Astrocyte of the spinal cord (primary cell): ENCODE measurements around the gene DIAPH2.

Source experiments
- DNase-seq: peaks from one replicate; pipeline ENCODE4 v3.0.0; 2011; ENCODE audit warnings: low read depth, low spot score
- H3K4me3 ChIP-seq: 2 replicates; pipeline ENCODE4 v1.5.1; 2011; ENCODE audit warnings: low read depth, mild to moderate bottlenecking, low read length, moderate library complexity
- in situ Hi-C: cut with HindIII; loops from 2 replicates; pipeline ENCODE4 v1.10.0; 2017; ENCODE audit warnings: low sequenced_read_pairs
- TF ChIP-seq, protein P1 (sequence below): IDR thresholded peaks from 2 replicates; pipeline ENCODE4 v1.5.1; 2012; ENCODE audit warnings: low read depth, mild to moderate bottlenecking, low read length, inconsistent platforms

The DIAPH2 gene

DNA sequence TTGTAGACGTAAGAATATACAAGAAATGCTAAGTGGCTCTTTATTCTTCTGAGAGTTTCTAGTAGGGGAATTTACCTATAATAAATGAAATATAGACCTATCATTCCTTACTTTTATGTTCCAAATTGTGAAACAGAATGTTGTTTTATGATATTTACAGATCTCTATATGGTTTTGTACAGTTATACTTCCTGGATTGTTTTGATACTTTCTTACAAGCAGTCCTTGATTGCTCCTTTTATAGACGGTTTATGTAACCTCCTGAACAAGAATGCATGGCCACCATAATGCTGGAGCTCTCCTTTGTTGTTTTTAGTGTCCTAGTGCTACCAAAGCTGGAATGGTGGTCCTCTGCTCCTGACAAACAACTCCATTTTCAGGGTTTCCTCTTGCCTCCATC, 107.4 kb downstream of the DIAPH2 start:
- TF ChIP-seq, protein P1, sequence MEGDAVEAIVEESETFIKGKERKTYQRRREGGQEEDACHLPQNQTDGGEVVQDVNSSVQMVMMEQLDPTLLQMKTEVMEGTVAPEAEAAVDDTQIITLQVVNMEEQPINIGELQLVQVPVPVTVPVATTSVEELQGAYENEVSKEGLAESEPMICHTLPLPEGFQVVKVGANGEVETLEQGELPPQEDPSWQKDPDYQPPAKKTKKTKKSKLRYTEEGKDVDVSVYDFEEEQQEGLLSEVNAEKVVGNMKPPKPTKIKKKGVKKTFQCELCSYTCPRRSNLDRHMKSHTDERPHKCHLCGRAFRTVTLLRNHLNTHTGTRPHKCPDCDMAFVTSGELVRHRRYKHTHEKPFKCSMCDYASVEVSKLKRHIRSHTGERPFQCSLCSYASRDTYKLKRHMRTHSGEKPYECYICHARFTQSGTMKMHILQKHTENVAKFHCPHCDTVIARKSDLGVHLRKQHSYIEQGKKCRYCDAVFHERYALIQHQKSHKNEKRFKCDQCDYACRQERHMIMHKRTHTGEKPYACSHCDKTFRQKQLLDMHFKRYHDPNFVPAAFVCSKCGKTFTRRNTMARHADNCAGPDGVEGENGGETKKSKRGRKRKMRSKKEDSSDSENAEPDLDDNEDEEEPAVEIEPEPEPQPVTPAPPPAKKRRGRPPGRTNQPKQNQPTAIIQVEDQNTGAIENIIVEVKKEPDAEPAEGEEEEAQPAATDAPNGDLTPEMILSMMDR, result no peak
- H3K4me3 ChIP-seq, result no peak overlapping the region
- no peak for DNase-seq
- in situ Hi-C loops, result no loop called here

DNA sequence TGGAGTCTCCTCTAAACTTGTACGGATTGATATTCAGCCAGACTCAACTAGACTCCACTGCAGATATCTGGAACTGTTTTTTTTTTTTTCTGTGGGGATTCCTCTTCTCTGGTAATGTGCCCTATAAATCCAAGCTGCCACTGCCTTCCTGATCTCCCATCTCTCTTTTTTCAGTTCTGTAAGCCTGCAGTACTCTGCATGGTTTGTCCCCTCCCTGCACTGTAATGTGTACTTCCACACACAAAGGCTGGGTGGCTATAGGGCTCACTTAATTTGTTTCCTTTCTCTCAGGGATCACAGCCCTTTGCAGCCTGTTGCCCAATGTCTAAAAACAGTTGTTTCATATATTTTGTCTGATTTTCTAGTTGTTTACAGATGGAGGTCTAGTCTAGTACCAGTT, 114.3 kb downstream of the DIAPH2 start:
- H3K4me3 ChIP-seq, result no peak overlapping the region
- DNase-seq, result no peak
- TF ChIP-seq, protein P1, result no peak
- in situ Hi-C loops, result no loop called here

DNA sequence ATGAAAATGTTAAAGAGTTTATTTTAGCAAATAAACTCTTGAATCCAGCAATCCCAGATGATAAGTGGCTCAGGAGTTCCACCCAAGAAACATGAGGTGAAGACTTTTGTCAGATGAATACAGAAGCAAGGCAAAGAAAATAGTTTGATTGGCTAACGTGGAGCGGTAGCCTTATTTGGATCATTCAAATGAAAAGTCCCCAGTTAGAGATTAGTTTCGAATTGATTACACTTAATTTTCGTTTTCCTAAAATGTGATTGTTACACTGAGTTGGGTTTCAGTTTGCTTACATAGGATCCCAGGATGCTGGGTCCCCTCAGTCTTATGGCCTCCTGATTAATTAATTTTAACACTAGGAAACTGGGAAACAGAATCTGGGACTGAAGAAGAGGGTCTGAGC, 122.7 kb downstream of the DIAPH2 start:
- H3K4me3 ChIP-seq, result no peak overlapping the region
- in situ Hi-C loops, result no loop called here
- TF ChIP-seq, protein P1, result no peak
- no peak for DNase-seq

DNA sequence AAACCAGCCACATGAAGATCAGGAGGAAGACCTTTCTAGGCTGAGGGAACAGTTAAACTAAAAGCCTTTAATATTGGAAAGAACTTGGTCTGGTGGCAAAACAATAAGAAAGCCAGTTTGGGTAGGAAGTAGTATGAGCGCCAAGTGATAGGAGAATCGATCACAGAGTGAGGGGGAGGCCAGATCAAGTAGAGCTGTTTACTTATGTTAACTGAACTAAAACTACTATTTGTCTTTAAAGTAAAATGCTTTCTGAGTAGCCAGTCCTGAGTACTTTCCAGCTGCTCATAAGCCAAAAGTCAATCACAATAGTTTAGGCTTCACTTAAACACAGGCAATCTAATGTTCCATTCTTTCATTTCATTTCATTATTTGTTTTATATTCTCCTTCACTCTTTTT, 136.3 kb downstream of the DIAPH2 start:
- TF ChIP-seq, protein P1, result no peak
- in situ Hi-C loops, result no loop called here
- H3K4me3 ChIP-seq, result no peak overlapping the region
- DNase-seq, result no peak

DNA sequence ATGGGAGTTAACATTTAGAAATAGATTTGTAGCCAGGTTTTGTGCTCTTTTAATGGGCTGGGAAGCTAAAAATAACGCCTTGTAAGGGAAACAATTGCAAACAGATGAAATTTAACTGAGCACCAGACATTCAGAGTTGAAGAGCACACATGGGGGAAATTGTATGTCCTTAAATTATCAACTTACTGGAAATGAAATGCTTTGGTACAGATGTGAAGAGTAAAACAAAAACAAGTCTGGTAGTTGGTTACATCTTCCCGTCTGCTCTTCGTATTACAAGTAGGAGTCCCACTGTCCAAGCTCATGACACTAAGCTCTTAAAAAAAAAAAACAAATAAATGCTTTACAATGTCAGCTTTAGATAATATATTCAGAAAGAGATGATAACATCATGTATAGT, 139.5 kb downstream of the DIAPH2 start:
- TF ChIP-seq, protein P1, result no peak
- H3K4me3 ChIP-seq, result no peak overlapping the region
- in situ Hi-C loops, result no loop called here
- no peak for DNase-seq

DNA sequence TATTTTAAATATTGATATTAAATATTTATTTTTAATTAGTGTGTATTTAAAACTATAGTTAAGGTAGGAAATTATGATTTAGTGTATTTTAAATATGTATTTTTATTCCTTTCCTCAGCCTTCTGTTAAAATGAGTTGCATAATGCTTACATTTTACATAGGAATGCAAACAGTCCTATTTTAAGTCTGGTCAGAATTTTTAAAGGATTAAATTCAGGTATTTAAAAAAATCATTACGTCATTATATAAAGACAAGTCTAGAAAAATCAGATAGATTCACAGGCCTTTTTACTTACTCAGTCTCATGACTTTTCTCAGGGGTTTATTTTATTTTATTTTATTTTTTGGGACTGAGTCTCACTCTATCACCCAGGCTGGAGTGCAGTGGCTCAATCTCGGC, 148.7 kb downstream of the DIAPH2 start:
- DNase-seq, result no peak
- in situ Hi-C loops, result no loop called here
- H3K4me3 ChIP-seq, result no peak overlapping the region
- TF ChIP-seq, protein P1, result no peak

DNA sequence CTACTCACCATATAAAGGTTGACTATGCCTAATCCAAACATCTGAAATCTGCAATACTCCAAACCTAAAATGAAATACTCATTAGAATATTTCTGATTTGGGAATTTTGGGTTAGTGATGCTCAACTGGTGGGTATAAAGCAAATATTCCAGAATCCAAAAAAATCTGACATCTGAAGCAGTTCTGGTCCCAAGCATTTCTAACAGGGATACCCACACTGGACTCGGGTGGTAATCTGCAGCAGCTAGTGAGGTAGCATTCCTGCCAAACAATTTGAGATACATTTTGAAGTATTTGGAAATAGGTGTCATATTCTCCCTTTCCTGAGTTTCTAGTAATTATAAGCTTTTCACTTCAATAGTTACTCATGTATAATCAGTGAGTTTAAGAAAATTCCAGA, 149.5 kb downstream of the DIAPH2 start:
- TF ChIP-seq, protein P1, result no peak
- no peak for DNase-seq
- in situ Hi-C loops, result no loop called here
- H3K4me3 ChIP-seq, result no peak overlapping the region
